AG04450 (cell line): ENCODE results near the gene DTL. TPM values are rescaled to one million over a fixed set of nuclear protein-coding genes. Genes with fewer than 3 reads are reported as not detected.
"Not testable (repeated sequence)": the region's sequence is repeated elsewhere in the genome, so short reads cannot be mapped to it uniquely, and the experiment has no call there.

Experiments used
- CTCF ChIA-PET: fragments of 300-600, 350-600 bp; formaldehyde crosslinking; extraction: SDS; loops from one replicate; lab custom pipeline; 2022; ENCODE audit warnings: antibody characterized with exemption, inconsistent platforms; lab: Charles Lee
- POLR2A ChIA-PET: fragments of 350-600 bp; formaldehyde crosslinking; extraction: SDS; loops from one replicate; lab custom pipeline; 2021; ENCODE audit warnings: antibody characterized with exemption, inconsistent platforms; lab: Yijun Ruan, JAX
- DNase-seq: peaks from one replicate; pipeline ENCODE4 v3.0.0-alpha.2; 2011; ENCODE audit warnings: low read depth, low spot score
- H3K27ac ChIP-seq: one replicate; pipeline ENCODE4 v1.5.1; 2012; ENCODE audit warnings: low read depth, low read length, control low read depth
- H3K27me3 ChIP-seq: one replicate; pipeline ENCODE4 v1.6.0; 2012; ENCODE audit warnings: low read length; ENCODE audit not compliant: control insufficient read depth, insufficient read depth
- H3K4me3 ChIP-seq: 2 replicates; pipeline ENCODE4 v1.5.1; 2011; ENCODE audit warnings: mild to moderate bottlenecking, low read depth, low read length, control low read depth
- H3K9me3 ChIP-seq: 2 replicates; pipeline ENCODE4 v1.5.1; 2012; ENCODE audit warnings: low read length; ENCODE audit not compliant: control insufficient read depth, insufficient read depth
- polyA plus RNA-seq: library from polyadenylated mRNA; depleted of rRNA; stranded (reverse); fragments of >200 nt; gene quantifications from 2 replicates; pipeline ENCODE4 v1.2.3, GENCODE V29; 2011
- TF ChIP-seq, protein P1 (sequence below): IDR thresholded peaks from 2 replicates; pipeline ENCODE4 v1.5.1; 2011; ENCODE audit warnings: low read depth, low read length, control low read depth, inconsistent platforms

Gene DTL
- polyA plus RNA-seq, 1 experiment, result 6.0 TPM

DNA sequence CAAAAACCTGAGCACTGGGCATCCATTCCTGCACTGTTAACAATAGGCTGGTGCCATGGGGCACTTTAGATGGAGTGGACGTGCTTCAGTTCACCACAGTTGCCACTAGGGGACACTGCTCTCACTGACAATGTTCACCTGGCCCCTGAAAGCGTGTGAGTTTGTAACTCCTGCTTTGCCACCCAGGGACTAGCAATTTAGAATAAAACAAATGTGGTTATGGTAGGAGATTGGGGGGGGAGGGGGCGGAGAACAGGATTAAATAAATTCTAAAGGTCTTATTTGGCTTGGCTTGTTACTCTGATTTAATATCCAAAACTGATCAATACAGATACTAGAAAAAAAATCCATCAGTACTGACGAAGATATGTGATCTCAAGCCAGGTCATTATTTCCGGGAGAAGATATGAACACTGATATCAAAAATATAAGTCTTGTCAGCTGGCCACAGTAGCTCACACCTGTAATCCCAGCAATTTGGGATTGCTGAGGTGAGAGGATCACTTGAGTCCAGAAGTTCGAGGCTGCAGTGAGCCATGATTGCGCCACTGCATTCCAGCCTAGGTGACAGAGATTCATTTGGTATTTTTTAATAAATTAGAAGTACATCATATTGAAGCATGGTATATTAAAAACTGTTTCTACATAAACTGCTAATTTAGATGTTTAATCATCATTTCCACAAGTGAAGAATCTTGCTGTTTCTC lies 23.4 kb upstream of the DTL start:
- ChIA-PET POLR2A (no interaction called here), CTCF (interaction anchor here (0.6 to 3.8 kb wide), 10 partner anchors 21 to 947 kb away, joined by 3 to 48 read pairs (median 6); partner anchors contain the start of genes DTL and INTS7)
- TF ChIP-seq, protein P1, sequence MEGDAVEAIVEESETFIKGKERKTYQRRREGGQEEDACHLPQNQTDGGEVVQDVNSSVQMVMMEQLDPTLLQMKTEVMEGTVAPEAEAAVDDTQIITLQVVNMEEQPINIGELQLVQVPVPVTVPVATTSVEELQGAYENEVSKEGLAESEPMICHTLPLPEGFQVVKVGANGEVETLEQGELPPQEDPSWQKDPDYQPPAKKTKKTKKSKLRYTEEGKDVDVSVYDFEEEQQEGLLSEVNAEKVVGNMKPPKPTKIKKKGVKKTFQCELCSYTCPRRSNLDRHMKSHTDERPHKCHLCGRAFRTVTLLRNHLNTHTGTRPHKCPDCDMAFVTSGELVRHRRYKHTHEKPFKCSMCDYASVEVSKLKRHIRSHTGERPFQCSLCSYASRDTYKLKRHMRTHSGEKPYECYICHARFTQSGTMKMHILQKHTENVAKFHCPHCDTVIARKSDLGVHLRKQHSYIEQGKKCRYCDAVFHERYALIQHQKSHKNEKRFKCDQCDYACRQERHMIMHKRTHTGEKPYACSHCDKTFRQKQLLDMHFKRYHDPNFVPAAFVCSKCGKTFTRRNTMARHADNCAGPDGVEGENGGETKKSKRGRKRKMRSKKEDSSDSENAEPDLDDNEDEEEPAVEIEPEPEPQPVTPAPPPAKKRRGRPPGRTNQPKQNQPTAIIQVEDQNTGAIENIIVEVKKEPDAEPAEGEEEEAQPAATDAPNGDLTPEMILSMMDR, result peak; percentile 99
- DNase-seq, result no peak
- no peak overlapping the region for H3K27ac ChIP-seq
- no peaks in the 10 kb centered on the region for H3K27me3 ChIP-seq
- H3K4me3 ChIP-seq, result no peak overlapping the region
- H3K9me3 ChIP-seq, result peaks cover 3% of the 10 kb centered on the region; the same call in 1 of the 2 replicates

- no peak for DNase-seq
- CTCF ChIA-PET, result interaction anchor here (0.8 to 3.8 kb wide), 7 partner anchors 8 to 443 kb away, joined by 3 to 48 read pairs (median 7); partner anchors contain the start of genes DTL and INTS7
- H3K27me3 ChIP-seq, result no peaks in the 10 kb centered on the region
- H3K4me3 ChIP-seq, result no peak overlapping the region
- TF ChIP-seq, protein P1, result no peak
- no peak overlapping the region for H3K27ac ChIP-seq
- POLR2A ChIA-PET, result no interaction called here
- peaks cover 3% of the 10 kb centered on the region; the same call in 1 of the 2 replicates for H3K9me3 ChIP-seq
Observed at GRCh38 chr1:212013672-212014071, 21.9 kb upstream of the DTL start.

- DNase-seq, result no peak
- Histone ChIP-seq H3K27me3 (no peaks in the 10 kb centered on the region), H3K27ac (no peak overlapping the region), H3K9me3 (no peaks in the 10 kb centered on the region), H3K4me3 (no peak overlapping the region)
- ChIA-PET CTCF (interaction anchor here (0.6 to 7.7 kb wide), 3 partner anchors 11 to 27 kb away, joined by 3 to 95 read pairs (median 3); partner anchors contain the start of genes DTL and INTS7), POLR2A (no interaction called here)
- TF ChIP-seq, protein P1, result no peak
Observed at GRCh38 chr1:212020975-212021374, 14.6 kb upstream of the DTL start.

- CTCF ChIA-PET, result interaction anchor here (0.9 to 7.7 kb wide), 4 partner anchors 8 to 13 kb away, joined by 3 to 95 read pairs (median 4); partner anchors contain the start of genes DTL and INTS7
- no peak for DNase-seq
- Histone ChIP-seq H3K27me3 (no peaks in the 10 kb centered on the region), H3K27ac (no peak overlapping the region), H3K9me3 (no peaks in the 10 kb centered on the region), H3K4me3 (no peak overlapping the region)
- POLR2A ChIA-PET, result no interaction called here
- TF ChIP-seq, protein P1, result no peak
Observed at GRCh38 chr1:212021563-212021962, 14.0 kb upstream of the DTL start.

GRCh38 chr1:212022908-212023307 lies 12.6 kb upstream of the DTL start:
- DNase-seq, POLR2A ChIA-PET: not testable (repeated sequence)
- CTCF ChIA-PET, result interaction anchor here (7.7 kb wide), 1 partner anchor 12 kb away, joined by 95 read pairs; the partner anchor contains the start of genes DTL and INTS7

More at GRCh38 chr1:212022908-212023307, 12.6 kb upstream of the DTL start:
- not testable (repeated sequence) for H3K27me3 ChIP-seq, H3K9me3 ChIP-seq, H3K27ac ChIP-seq, H3K4me3 ChIP-seq
